HUES6 (cell line): ENCODE data around the gene FKBP1B.

ENCODE experiments used
- H3K27ac ChIP-seq: 2 replicates; pipeline ENCODE4 v1.7.0; 2013; ENCODE audit warnings: low read depth, mild to moderate bottlenecking, low read length, inconsistent platforms
- H3K27me3 ChIP-seq: 2 replicates; pipeline ENCODE4 v1.6.1; 2013; ENCODE audit warnings: low read length; ENCODE audit not compliant: control insufficient read depth, insufficient read depth
- H3K36me3 ChIP-seq: 2 replicates; pipeline ENCODE4 v1.6.1; 2013; ENCODE audit warnings: low read length; ENCODE audit not compliant: control insufficient read depth, insufficient read depth
- H3K4me1 ChIP-seq: 2 replicates; pipeline ENCODE4 v1.6.1; 2013; ENCODE audit warnings: low read length; ENCODE audit not compliant: control insufficient read depth, insufficient read depth
- H3K4me3 ChIP-seq: 2 replicates; pipeline ENCODE4 v1.5.1; 2013; ENCODE audit warnings: low read depth, low read length
- H3K9ac ChIP-seq: one replicate; pipeline ENCODE4 v1.6.1; 2013; ENCODE audit warnings: mild to moderate bottlenecking, low read length
- H3K9me3 ChIP-seq: 2 replicates; pipeline ENCODE4 v1.6.1; 2013; ENCODE audit warnings: low read depth, low read length; ENCODE audit not compliant: control insufficient read depth, insufficient read depth

The FKBP1B gene

DNA sequence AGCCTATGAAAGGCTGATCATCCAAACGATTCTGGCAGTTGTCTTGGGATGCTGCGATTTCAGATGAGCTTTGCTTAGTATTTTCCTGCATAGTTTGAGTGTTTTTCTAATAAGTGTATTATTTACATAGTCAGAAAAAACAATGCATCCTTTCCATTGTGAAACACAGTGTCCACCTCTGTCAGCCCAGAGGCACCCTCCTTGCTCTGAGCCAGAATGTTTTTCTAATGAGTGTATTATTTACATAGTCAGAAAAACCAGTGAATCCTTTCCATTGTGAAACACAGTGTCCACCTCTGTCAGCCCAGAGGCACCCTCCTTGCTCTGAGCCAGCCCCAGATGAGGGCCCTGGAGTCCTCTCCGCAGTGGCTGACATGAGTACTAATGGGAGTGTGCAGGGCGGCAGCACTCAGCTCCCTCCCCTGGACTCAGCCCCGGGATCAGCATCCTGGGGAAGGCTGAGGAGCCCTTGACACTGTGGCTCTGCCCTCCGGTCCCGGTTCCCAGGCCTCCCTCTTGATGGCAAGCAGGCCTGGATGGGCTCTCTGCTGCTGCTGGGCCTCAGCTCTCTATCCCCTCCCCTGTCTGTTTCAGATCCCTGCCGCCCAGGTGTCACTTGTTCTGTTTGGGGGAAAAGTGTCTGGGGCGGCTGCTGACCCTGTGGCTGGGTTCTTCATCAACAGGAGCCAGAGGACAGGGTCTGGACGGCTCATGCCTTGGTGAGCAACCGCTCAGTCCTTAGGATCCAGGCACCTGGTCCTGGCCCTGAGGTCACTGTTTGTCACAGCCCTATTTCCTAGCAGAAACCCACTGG, 33.8 kb upstream of the FKBP1B start:
- Histone ChIP-seq H3K36me3 (no peaks in the 10 kb centered on the region), H3K9me3 (no peaks in the 10 kb centered on the region), H3K9ac (no peak overlapping the region), H3K4me1 (peaks cover 29% of the 10 kb centered on the region), H3K27me3 (no peaks in the 10 kb centered on the region; the same call in 1 of the 2 replicates), H3K27ac (no peak overlapping the region), H3K4me3 (no peak overlapping the region)

GRCh38 chr2:24016376-24016761, 33.2 kb upstream of the FKBP1B start:
- no peaks in the 10 kb centered on the region for H3K9me3 ChIP-seq
- no peaks in the 10 kb centered on the region for H3K36me3 ChIP-seq
- H3K9ac ChIP-seq, result no peak overlapping the region
- H3K27me3 ChIP-seq, result no peaks in the 10 kb centered on the region
- H3K27ac ChIP-seq, result no peak overlapping the region
- peaks cover 29% of the 10 kb centered on the region for H3K4me1 ChIP-seq
- H3K4me3 ChIP-seq, result no peak overlapping the region

DNA sequence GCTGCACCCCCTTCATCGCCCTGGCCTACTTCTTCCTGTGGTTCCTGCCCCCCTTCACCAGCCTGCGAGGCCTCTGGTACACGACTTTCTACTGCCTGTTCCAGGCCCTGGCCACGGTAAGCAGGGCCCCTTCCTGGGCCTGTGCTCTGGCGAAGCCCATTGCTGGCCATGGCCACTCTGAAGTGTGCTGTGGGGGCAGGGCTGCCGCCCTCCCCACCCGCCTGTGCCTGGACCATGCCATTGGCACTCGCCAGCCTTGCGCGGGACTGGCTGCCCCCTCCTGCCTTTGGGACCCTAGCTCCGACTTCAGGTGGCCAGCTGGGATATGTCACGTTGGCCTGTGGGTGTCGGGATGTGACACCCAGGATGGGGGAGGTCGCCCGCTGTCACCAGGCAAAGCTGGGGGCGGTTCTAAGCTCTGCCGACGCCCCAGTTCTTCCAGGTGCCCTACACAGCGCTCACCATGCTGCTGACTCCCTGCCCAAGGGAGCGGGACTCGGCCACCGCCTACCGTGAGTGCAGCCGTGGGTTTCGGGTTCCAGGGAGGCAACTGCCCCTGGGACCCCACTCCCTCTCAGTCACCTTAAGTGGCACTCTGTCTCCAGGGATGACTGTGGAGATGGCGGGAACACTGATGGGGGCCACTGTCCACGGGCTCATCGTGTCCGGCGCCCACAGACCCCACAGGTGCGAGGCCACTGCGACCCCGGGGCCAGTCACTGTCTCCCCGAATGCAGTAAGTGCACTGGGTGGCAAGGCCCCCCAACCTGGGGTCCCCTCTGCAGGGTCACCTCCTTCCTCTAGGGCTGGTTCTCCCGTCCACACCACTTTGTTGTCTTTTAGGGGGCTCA, 32.5 kb upstream of the FKBP1B start:
- Histone ChIP-seq H3K27ac (no peak overlapping the region), H3K27me3 (no peaks in the 10 kb centered on the region), H3K9me3 (no peaks in the 10 kb centered on the region), H3K4me1 (peaks cover 29% of the 10 kb centered on the region), H3K4me3 (no peak overlapping the region), H3K9ac (no peak overlapping the region), H3K36me3 (0 out of 2 replicates have a peak, but pooled peaks cover 1% of the 10 kb centered on the region)

DNA sequence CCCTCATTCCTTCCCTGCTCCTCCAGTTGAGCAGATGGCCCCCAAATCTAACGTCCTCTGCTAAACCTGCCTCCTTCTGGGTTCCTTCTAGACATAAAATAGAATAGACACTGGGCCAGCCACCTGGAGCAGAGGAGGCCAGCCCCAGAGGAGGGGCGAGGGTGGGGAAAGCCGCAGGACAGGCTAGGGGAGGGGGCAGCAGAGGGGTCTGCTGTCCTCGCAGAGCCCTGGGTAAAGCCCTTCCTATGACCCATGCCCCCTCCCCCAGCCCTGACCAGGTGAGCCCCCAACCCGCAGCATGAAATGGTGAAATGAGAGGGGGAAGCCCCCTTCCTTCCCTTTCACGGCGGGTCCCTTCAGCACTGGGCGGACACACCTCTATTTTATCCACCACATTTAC, 31.8 kb upstream of the FKBP1B start:
- Histone ChIP-seq H3K27me3 (no peaks in the 10 kb centered on the region), H3K9me3 (no peaks in the 10 kb centered on the region), H3K4me3 (no peak overlapping the region), H3K27ac (no peak overlapping the region), H3K4me1 (peaks cover 29% of the 10 kb centered on the region), H3K36me3 (peaks cover 8% of the 10 kb centered on the region), H3K9ac (no peak overlapping the region)

DNA sequence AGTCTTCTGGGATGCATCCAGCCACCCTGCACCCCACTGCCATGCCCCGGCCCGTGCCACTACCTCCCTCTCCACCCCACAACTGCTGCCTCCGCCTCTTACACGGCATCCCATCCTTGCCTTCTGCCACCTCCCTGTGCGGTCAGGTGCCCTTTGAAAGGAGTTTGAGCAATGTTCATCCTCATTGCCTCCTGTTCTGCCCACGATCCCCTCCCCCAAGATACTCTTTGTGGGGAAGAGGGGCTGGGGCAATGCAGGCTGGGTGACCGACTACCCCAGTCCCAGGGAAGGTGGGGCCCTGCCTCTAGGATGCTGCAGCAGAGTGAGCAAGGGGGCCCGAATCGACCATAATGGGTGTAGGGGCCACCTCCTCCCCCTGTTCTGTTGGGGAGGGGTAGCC, 31.3 kb upstream of the FKBP1B start:
- Histone ChIP-seq H3K9me3 (no peaks in the 10 kb centered on the region), H3K9ac (no peak overlapping the region), H3K4me1 (peaks cover 27% of the 10 kb centered on the region), H3K27ac (no peak overlapping the region), H3K36me3 (peaks cover 12% of the 10 kb centered on the region), H3K4me3 (no peak overlapping the region), H3K27me3 (no peaks in the 10 kb centered on the region)

DNA sequence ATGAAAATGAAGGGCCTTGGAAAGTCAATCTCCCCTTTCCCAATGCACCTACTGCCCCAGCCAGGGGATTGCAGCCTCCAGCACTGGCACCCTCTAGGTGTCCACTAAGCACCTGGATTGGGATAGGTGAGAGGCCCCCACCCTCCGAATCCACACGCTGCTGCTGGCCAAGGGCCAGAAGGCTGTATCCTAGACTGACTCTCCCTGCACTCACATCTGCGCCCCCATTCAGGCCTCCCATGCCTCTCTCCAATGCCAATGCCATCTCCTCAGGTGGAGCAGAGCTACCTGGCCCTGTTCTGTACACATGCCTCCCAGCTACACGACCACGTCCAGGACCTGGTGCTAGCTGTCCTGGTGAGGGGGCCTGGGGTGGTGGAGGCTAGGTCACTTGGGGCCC, 29.8 kb upstream of the FKBP1B start:
- Histone ChIP-seq H3K4me3 (no peak overlapping the region), H3K9ac (no peak overlapping the region), H3K4me1 (peaks cover 36% of the 10 kb centered on the region), H3K27ac (no peak overlapping the region), H3K9me3 (no peaks in the 10 kb centered on the region), H3K27me3 (no peaks in the 10 kb centered on the region), H3K36me3 (peaks cover 20% of the 10 kb centered on the region)

DNA sequence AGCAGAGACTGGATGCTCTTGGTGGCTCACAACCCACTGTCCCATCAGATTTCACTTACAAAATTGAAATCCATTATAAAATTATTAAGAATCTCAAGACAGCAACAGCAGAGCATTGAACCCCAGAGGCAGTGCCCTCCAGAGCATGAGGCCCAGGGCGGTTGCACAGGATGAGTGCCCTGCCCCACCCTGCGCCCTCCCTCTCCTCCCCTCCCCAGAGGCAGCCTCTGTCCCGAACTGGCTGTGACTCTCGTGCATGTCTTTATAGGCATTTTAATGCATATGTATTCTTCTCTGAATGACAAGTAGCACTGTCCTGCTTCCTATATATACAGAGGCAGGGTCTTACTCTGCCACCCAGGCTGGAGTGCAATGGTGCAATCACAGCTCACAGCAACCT, 29.3 kb upstream of the FKBP1B start:
- Histone ChIP-seq H3K4me3 (no peak overlapping the region), H3K27me3 (no peaks in the 10 kb centered on the region), H3K36me3 (peaks cover 20% of the 10 kb centered on the region), H3K4me1 (peaks cover 41% of the 10 kb centered on the region), H3K9ac (no peak overlapping the region), H3K9me3 (no peaks in the 10 kb centered on the region), H3K27ac (no peak overlapping the region)

- H3K27me3 ChIP-seq, result no peaks in the 10 kb centered on the region
- H3K9me3 ChIP-seq, result no peaks in the 10 kb centered on the region
- H3K4me1 ChIP-seq, result peaks cover 44% of the 10 kb centered on the region
- no peak overlapping the region for H3K27ac ChIP-seq
- no peak overlapping the region for H3K9ac ChIP-seq
- H3K4me3 ChIP-seq, result no peak overlapping the region
- H3K36me3 ChIP-seq, result peaks cover 20% of the 10 kb centered on the region
These were observed 28.2 kb upstream of the FKBP1B start for GRCh38 chr2:24021122-24021998.

GRCh38 chr2:24022324-24022974, 27.1 kb upstream of the FKBP1B start:
- no peak overlapping the region for H3K9ac ChIP-seq
- no peak overlapping the region for H3K4me3 ChIP-seq
- peaks cover 20% of the 10 kb centered on the region for H3K36me3 ChIP-seq
- H3K9me3 ChIP-seq, result no peaks in the 10 kb centered on the region
- no peaks in the 10 kb centered on the region for H3K27me3 ChIP-seq
- H3K27ac ChIP-seq, result no peak overlapping the region
- H3K4me1 ChIP-seq, result peaks cover 41% of the 10 kb centered on the region

DNA sequence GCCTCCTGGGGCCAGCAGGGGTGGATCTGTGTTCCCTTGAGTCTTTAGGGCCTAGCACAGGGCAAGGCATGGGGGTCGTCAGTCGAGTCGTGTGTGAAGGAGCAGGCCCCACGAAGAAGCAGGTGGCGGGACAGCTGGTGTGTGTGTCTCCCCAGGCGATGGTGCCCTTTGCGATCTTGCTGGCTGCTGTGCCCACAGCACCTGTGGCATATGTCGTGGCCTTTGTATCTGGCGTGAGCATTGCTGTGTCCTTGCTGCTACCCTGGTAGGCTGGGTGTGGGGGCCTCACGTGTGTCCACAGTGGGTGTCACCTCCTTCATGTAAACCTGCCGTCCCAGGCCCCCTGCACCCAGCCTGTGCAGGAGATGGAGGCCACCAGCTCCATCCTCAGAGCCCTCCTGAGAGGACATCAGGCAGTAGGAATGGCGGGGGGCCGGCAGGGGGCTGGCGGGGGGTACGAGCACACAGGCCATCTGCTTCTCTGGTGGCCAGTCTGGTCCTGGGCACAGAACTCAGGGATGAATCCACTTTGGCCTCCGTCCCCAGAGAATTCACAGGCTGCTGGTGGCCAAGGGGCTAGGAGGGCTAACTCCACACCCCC, 26.5 kb upstream of the FKBP1B start:
- Histone ChIP-seq H3K4me3 (no peak overlapping the region), H3K4me1 (peaks cover 44% of the 10 kb centered on the region), H3K9me3 (no peaks in the 10 kb centered on the region), H3K27me3 (no peaks in the 10 kb centered on the region), H3K27ac (no peak overlapping the region), H3K9ac (no peak overlapping the region), H3K36me3 (peaks cover 20% of the 10 kb centered on the region)
